MM.1S (cell line): ENCODE results near the gene METTL16.

Experiments used
- EZH2phosphoT487 ChIP-seq: fragments of 300-600 bp; sonication (generic); IDR thresholded peaks from 2 replicates; pipeline ENCODE4 v1.6.1; 2018; ENCODE audit warnings: antibody characterized with exemption, low read length
- TF ChIP-seq, protein P1 (sequence below): fragments of 300-600 bp; sonication (generic); IDR thresholded peaks from 2 replicates; pipeline ENCODE4 v1.5.1; 2016; ENCODE audit warnings: antibody characterized with exemption, low read length, mixed read lengths

DNA sequence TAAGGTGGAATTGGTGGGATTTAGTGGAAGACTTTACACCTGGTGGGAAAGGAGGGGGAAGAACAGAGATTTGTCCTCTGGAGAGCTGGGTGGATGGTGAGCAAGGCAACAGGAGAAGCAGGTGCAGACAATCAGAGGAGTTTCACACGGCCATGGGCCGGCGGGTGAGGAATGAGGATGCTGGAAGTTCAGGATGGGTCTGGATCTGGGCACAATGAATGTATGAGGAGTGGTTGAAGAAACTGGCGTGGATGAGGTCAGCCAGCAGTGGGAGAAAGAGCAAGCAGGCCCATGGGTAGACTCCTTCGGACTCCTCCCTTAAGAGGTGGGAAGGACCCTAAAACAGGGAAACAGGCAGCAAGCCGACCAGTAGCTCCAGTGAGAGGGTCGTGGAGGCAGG, 100.7 kb downstream of the METTL16 start:
- TF ChIP-seq, protein P1, sequence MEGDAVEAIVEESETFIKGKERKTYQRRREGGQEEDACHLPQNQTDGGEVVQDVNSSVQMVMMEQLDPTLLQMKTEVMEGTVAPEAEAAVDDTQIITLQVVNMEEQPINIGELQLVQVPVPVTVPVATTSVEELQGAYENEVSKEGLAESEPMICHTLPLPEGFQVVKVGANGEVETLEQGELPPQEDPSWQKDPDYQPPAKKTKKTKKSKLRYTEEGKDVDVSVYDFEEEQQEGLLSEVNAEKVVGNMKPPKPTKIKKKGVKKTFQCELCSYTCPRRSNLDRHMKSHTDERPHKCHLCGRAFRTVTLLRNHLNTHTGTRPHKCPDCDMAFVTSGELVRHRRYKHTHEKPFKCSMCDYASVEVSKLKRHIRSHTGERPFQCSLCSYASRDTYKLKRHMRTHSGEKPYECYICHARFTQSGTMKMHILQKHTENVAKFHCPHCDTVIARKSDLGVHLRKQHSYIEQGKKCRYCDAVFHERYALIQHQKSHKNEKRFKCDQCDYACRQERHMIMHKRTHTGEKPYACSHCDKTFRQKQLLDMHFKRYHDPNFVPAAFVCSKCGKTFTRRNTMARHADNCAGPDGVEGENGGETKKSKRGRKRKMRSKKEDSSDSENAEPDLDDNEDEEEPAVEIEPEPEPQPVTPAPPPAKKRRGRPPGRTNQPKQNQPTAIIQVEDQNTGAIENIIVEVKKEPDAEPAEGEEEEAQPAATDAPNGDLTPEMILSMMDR = no peak
- no peak for TF ChIP-seq EZH2phosphoT487
